NCI-H1436 (cell line): ENCODE measurements around the gene FAM53B.

ENCODE experiments used
- DNase-seq: peaks from one replicate; lab custom pipeline; 2025; lab: John Stamatoyannopoulos, UW

The FAM53B gene

GRCh38 chr10:124727361-124727960 is 16.7 kb downstream of the FAM53B start:
- no peak for DNase-seq

- DNase-seq = no peak
Observed at GRCh38 chr10:124725791-124726190, 18.4 kb downstream of the FAM53B start.

GRCh38 chr10:124725171-124725631 is 19.0 kb downstream of the FAM53B start:
- no peak for DNase-seq

- peak; percentile 51 for DNase-seq
Observed at GRCh38 chr10:124724279-124725027, 19.7 kb downstream of the FAM53B start.

GRCh38 chr10:124723826-124724225 is 20.4 kb downstream of the FAM53B start:
- DNase-seq = no peak

GRCh38 chr10:124722798-124723783 is 21.1 kb downstream of the FAM53B start:
- no peak for DNase-seq

- DNase-seq = no peak
Observed at GRCh38 chr10:124721330-124722045, 22.7 kb downstream of the FAM53B start.

GRCh38 chr10:124719213-124719851 is 24.8 kb downstream of the FAM53B start:
- DNase-seq = peak; percentile 43

GRCh38 chr10:124717911-124718741 is 26.1 kb downstream of the FAM53B start:
- peak; percentile 23 for DNase-seq

- no peak for DNase-seq
Observed at GRCh38 chr10:124717041-124717757, 27.0 kb downstream of the FAM53B start.

- DNase-seq = no peak
Observed at GRCh38 chr10:124716369-124716768, 27.8 kb downstream of the FAM53B start.

GRCh38 chr10:124715439-124715838 is 28.7 kb downstream of the FAM53B start:
- DNase-seq = no peak

GRCh38 chr10:124713679-124714255 is 30.4 kb downstream of the FAM53B start:
- no peak for DNase-seq

GRCh38 chr10:124712704-124713407 is 31.3 kb downstream of the FAM53B start:
- DNase-seq = no peak

GRCh38 chr10:124711145-124711544 is 33.0 kb downstream of the FAM53B start:
- DNase-seq = peak; percentile 72

GRCh38 chr10:124710266-124710881 is 33.8 kb downstream of the FAM53B start:
- no peak for DNase-seq

- DNase-seq = no peak
Observed at GRCh38 chr10:124709861-124710260, 34.3 kb downstream of the FAM53B start.

GRCh38 chr10:124708922-124709520 is 35.2 kb downstream of the FAM53B start:
- peak; percentile 39 for DNase-seq
